ENCODE results near the gene CEP128. TPM values are rescaled to one million over a fixed set of nuclear protein-coding genes. Genes with fewer than 3 reads are reported as not detected.

CEP128 gene
- total RNA-seq, 1 donor from 2014 or later = 3.3 TPM

GRCh38 chr14:80549141-80549540 lies 392.4 kb downstream of the CEP128 start:
- TF ChIP-seq, protein P1, sequence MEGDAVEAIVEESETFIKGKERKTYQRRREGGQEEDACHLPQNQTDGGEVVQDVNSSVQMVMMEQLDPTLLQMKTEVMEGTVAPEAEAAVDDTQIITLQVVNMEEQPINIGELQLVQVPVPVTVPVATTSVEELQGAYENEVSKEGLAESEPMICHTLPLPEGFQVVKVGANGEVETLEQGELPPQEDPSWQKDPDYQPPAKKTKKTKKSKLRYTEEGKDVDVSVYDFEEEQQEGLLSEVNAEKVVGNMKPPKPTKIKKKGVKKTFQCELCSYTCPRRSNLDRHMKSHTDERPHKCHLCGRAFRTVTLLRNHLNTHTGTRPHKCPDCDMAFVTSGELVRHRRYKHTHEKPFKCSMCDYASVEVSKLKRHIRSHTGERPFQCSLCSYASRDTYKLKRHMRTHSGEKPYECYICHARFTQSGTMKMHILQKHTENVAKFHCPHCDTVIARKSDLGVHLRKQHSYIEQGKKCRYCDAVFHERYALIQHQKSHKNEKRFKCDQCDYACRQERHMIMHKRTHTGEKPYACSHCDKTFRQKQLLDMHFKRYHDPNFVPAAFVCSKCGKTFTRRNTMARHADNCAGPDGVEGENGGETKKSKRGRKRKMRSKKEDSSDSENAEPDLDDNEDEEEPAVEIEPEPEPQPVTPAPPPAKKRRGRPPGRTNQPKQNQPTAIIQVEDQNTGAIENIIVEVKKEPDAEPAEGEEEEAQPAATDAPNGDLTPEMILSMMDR (IDR thresholded peaks at IDR 0.05) = no peak
- no peak overlapping the region for H3K27ac ChIP-seq
- no peaks in the 10 kb centered on the region for H3K36me3 ChIP-seq
- no peaks in the 10 kb centered on the region for H3K4me1 ChIP-seq
- no peak overlapping the region for H3K4me3 ChIP-seq
- DNase-seq (ENCODE audit: low spot score in 2 of 2) = no peak
- H3K9me3 ChIP-seq = no peaks in the 10 kb centered on the region
- no peaks in the 10 kb centered on the region for H3K27me3 ChIP-seq
- intact Hi-C loops (cut with DNase I) = no loop called here

GRCh38 chr14:80545935-80546854 lies 395.3 kb downstream of the CEP128 start:
- H3K4me1 ChIP-seq = no peaks in the 10 kb centered on the region
- intact Hi-C loops (cut with DNase I) = no loop called here
- no peaks in the 10 kb centered on the region for H3K36me3 ChIP-seq
- no peak for DNase-seq (ENCODE audit: low spot score in 2 of 2)
- TF ChIP-seq, protein P1 (IDR thresholded peaks at IDR 0.05) = no peak
- no peak overlapping the region for H3K4me3 ChIP-seq
- no peak overlapping the region for H3K27ac ChIP-seq
- no peaks in the 10 kb centered on the region for H3K27me3 ChIP-seq
- H3K9me3 ChIP-seq = no peaks in the 10 kb centered on the region

DNA sequence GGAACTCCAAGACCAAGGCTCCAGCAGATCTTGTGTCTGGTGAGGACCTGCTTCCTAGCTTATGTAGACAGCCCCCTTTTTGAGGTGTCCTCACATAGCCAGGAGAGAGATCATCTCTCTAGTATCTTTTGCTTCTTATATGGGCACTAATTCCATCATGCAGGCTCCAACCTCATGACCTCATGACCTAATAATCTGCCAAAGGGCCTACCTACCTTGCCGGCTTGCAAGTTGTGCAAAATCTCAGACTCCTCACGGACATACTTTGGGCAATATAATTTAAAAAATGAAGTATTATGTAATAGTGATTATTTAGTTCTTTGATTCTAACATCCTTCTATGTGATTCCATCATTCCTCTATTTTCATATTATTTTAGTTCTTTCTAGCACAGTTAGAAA lies 397.2 kb downstream of the CEP128 start:
- H3K4me3 ChIP-seq = no peak overlapping the region
- no peaks in the 10 kb centered on the region for H3K36me3 ChIP-seq
- intact Hi-C loops (cut with DNase I) = no loop called here

GRCh38 chr14:80543211-80543610 lies 398.3 kb downstream of the CEP128 start:
- Histone ChIP-seq H3K27me3 (no peaks in the 10 kb centered on the region), H3K36me3 (no peaks in the 10 kb centered on the region), H3K9me3 (peaks cover 0 to 9% of the 10 kb centered on the region in 2 donors), H3K4me1 (no peaks in the 10 kb centered on the region), H3K27ac (no peak overlapping the region), H3K4me3 (no peak overlapping the region)
- TF ChIP-seq, protein P1 (IDR thresholded peaks at IDR 0.05) = no peak
- DNase-seq (ENCODE audit: low spot score in 2 of 2) = no peak
- intact Hi-C loops (cut with DNase I) = no loop called here

More for the DNA sequence above, 397.2 kb downstream of the CEP128 start:
- Histone ChIP-seq H3K9me3 (peaks cover 0 to 9% of the 10 kb centered on the region in 2 donors), H3K27me3 (no peaks in the 10 kb centered on the region), H3K4me1 (no peaks in the 10 kb centered on the region), H3K27ac (no peak overlapping the region)
- no peak for DNase-seq (ENCODE audit: low spot score in 2 of 2)
- TF ChIP-seq, protein P1 (IDR thresholded peaks at IDR 0.05) = no peak

GRCh38 chr14:80538633-80539375 lies 402.7 kb downstream of the CEP128 start:
- H3K27me3 ChIP-seq = no peaks in the 10 kb centered on the region
- DNase-seq (ENCODE audit: low spot score in 2 of 2) = no peak
- no peak overlapping the region for H3K4me3 ChIP-seq
- H3K36me3 ChIP-seq = no peaks in the 10 kb centered on the region
- H3K4me1 ChIP-seq = no peaks in the 10 kb centered on the region
- intact Hi-C loops (cut with DNase I) = no loop called here
- no peak overlapping the region for H3K27ac ChIP-seq
- TF ChIP-seq, protein P1 (IDR thresholded peaks at IDR 0.05) = no peak
- peaks cover 0 to 9% of the 10 kb centered on the region in 2 donors for H3K9me3 ChIP-seq

Measured in ascending aorta (tissue), 2 donors.